ENCODE results near the gene APBB3. TPM values are rescaled to one million over a fixed set of nuclear protein-coding genes. Genes with fewer than 3 reads are reported as not detected.

Gene APBB3
- total and polyA plus RNA-seq, 7 experiments from 2014 or later = 6.3 to 77.8 (median 61.6) TPM

GRCh38 chr5:140566665-140567064 lies 2.3 kb upstream of the APBB3 start:
- ATAC-seq = no peak

GRCh38 chr5:140565780-140566095 lies 1.3 kb upstream of the APBB3 start:
- Histone ChIP-seq H3K4me3 (ENCODE audit: low read length) (no peak overlapping the region), H3K36me3 (ENCODE audit: control insufficient read depth in 2 of 3, insufficient read depth in 3 of 3, low read length in 3 of 3) (peaks cover 0 to 35% (median 0%) of the 10 kb centered on the region in 3 experiments), H3K4me1 (ENCODE audit: control insufficient read depth in 2 of 2, insufficient read depth in 2 of 2, low read length in 2 of 2) (peaks cover 28 to 30% of the 10 kb centered on the region in 2 donors), H3K27ac (ENCODE audit: low read depth, low read length) (peak overlapping the region; percentile 94), H3K27me3 (ENCODE audit: control insufficient read depth in 2 of 2, insufficient read depth in 2 of 2, low read length in 2 of 2) (no peaks in the 10 kb centered on the region), H3K9me3 (ENCODE audit: control insufficient read depth in 2 of 3, low read length in 3 of 3) (no peaks in the 10 kb centered on the region)
- Mint-ChIP-seq H3K27me3 (no peaks in the 10 kb centered on the region), H3K27ac (peak overlapping the region; percentile 92 to 99 (median 96)), H3K4me1 (peaks cover 33 to 86% (median 69%) of the 10 kb centered on the region in 7 donors), H3K36me3 (peaks cover 3 to 32% (median 12%) of the 10 kb centered on the region in 5 donors), H3K4me3 (peak overlapping the region; percentile 91 to 96 (median 94)), H3K9me3 (no peaks in the 10 kb centered on the region)
- ChIA-PET CTCF (interaction anchor here (0.5 to 1.1 kb wide), 2 partner anchors 19 to 54 kb away, joined by 3 to 6 read pairs; partner anchors contain the start of gene EIF4EBP3), POLR2A (interaction anchor here (0.7 to 16.3 kb wide), 10 partner anchors 8 to 164 kb away, joined by 3 to 248 read pairs (median 6); partner anchors contain the start of genes ANKHD1, CD14, EIF4EBP3 and IK)
- intact Hi-C loops (cut with micrococcal nuclease) = loop anchor here (2.0 to 10.0 kb wide), 3 partner anchors 263 to 1161 kb away; partner anchors contain the start of genes DIAPH1 (in 2 of the 2), PFDN1 (in 2 of the 2) and SPATA24 (in 1 of the 2)
- no peak for ATAC-seq
- DNase-seq = no peak

More at GRCh38 chr5:140566665-140567064, 2.3 kb upstream of the APBB3 start:
- H3K36me3 Mint-ChIP-seq = peaks cover 3 to 36% (median 12%) of the 10 kb centered on the region in 5 donors
- DNase-seq = no peak
- no peaks in the 10 kb centered on the region for H3K9me3 ChIP-seq (ENCODE audit: control insufficient read depth in 2 of 3, low read length in 3 of 3)
- H3K27me3 ChIP-seq (ENCODE audit: control insufficient read depth in 2 of 2, insufficient read depth in 2 of 2, low read length in 2 of 2) = no peaks in the 10 kb centered on the region
- peak overlapping the region in 8 of 9 donors; percentile 31 to 96 (median 57) for H3K27ac Mint-ChIP-seq
- ChIA-PET POLR2A (interaction anchor here (1.1 to 16.3 kb wide), 7 partner anchors 10 to 165 kb away, joined by 3 to 248 read pairs (median 7); partner anchors contain the start of genes ANKHD1, EIF4EBP3, IK and NDUFA2), CTCF (interaction anchor here (0.7 to 1.1 kb wide), 2 partner anchors 19 to 73 kb away, joined by 3 read pairs; partner anchors contain the start of gene EIF4EBP3)
- no peaks in the 10 kb centered on the region for H3K27me3 Mint-ChIP-seq
- H3K27ac ChIP-seq (ENCODE audit: low read depth, low read length) = no peak overlapping the region
- H3K4me3 Mint-ChIP-seq = peak overlapping the region in 8 of 10 donors; percentile 19 to 96 (median 47)
- no peak overlapping the region for H3K4me3 ChIP-seq (ENCODE audit: low read length)
- H3K36me3 ChIP-seq (ENCODE audit: control insufficient read depth in 2 of 3, insufficient read depth in 3 of 3, low read length in 3 of 3) = peaks cover 0 to 35% (median 0%) of the 10 kb centered on the region in 3 experiments
- intact Hi-C loops (cut with micrococcal nuclease) = loop anchor here (10.0 kb wide), 1 partner anchor 1048 kb away; the partner anchor contains the start of gene DIAPH1 (in 2 of the 2)
- H3K4me1 ChIP-seq (ENCODE audit: control insufficient read depth in 2 of 2, insufficient read depth in 2 of 2, low read length in 2 of 2) = peaks cover 28 to 30% of the 10 kb centered on the region in 2 donors
- peaks cover 33 to 86% (median 74%) of the 10 kb centered on the region in 7 donors for H3K4me1 Mint-ChIP-seq
- H3K9me3 Mint-ChIP-seq = no peaks in the 10 kb centered on the region

GRCh38 chr5:140565024-140565779 lies 804 bp upstream of the APBB3 start:
- intact Hi-C loops (cut with micrococcal nuclease) = loop anchor here (2.0 to 10.0 kb wide), 3 partner anchors 262 to 1160 kb away; partner anchors contain the start of genes DIAPH1 (in 2 of the 2), PFDN1 (in 2 of the 2) and SPATA24 (in 1 of the 2)
- Histone ChIP-seq H3K27ac (ENCODE audit: low read depth, low read length) (peak overlapping the region; percentile 94), H3K36me3 (ENCODE audit: control insufficient read depth in 2 of 3, insufficient read depth in 3 of 3, low read length in 3 of 3) (peaks cover 0 to 41% (median 0%) of the 10 kb centered on the region in 3 experiments), H3K4me1 (ENCODE audit: control insufficient read depth in 2 of 2, insufficient read depth in 2 of 2, low read length in 2 of 2) (peaks cover 28 to 30% of the 10 kb centered on the region in 2 donors), H3K27me3 (ENCODE audit: control insufficient read depth in 2 of 2, insufficient read depth in 2 of 2, low read length in 2 of 2) (no peaks in the 10 kb centered on the region), H3K9me3 (ENCODE audit: control insufficient read depth in 2 of 3, low read length in 3 of 3) (no peaks in the 10 kb centered on the region), H3K4me3 (ENCODE audit: low read length) (peak overlapping the region; percentile 91)
- Mint-ChIP-seq H3K36me3 (peaks cover 3 to 28% (median 11%) of the 10 kb centered on the region in 5 donors), H3K27ac (peak overlapping the region; percentile 92 to 99 (median 96)), H3K27me3 (no peaks in the 10 kb centered on the region), H3K9me3 (no peaks in the 10 kb centered on the region), H3K4me1 (peaks cover 30 to 83% (median 68%) of the 10 kb centered on the region in 7 donors), H3K4me3 (peak overlapping the region; percentile 91 to 96 (median 94))
- ChIA-PET CTCF (interaction anchor here (0.5 kb wide), 1 partner anchor 54 kb away, joined by 6 read pairs; no protein-coding TSS in a partner anchor), POLR2A (interaction anchor here (0.6 to 16.3 kb wide), 11 partner anchors 9 to 1598 kb away, joined by 3 to 248 read pairs (median 7); partner anchors contain the start of genes ANKHD1, CD14, EIF4EBP3 and IK)
- DNase-seq (no peak), ATAC-seq (no peak)

GRCh38 chr5:140563596-140563995 lies 802 bp downstream of the APBB3 start:
- H3K27ac ChIP-seq (ENCODE audit: low read depth, low read length) = peak overlapping the region; percentile 94
- peak overlapping the region; percentile 92 to 99 (median 96) for H3K27ac Mint-ChIP-seq
- H3K27me3 ChIP-seq (ENCODE audit: control insufficient read depth in 2 of 2, insufficient read depth in 2 of 2, low read length in 2 of 2) = no peaks in the 10 kb centered on the region
- H3K4me1 Mint-ChIP-seq = peaks cover 20 to 67% (median 54%) of the 10 kb centered on the region in 7 donors
- H3K36me3 Mint-ChIP-seq = peaks cover 3 to 24% (median 10%) of the 10 kb centered on the region in 5 donors
- no peaks in the 10 kb centered on the region for H3K27me3 Mint-ChIP-seq
- no peaks in the 10 kb centered on the region for H3K9me3 ChIP-seq (ENCODE audit: control insufficient read depth in 2 of 3, low read length in 3 of 3)
- H3K9me3 Mint-ChIP-seq = no peaks in the 10 kb centered on the region
- ATAC-seq (no peak), DNase-seq (peak in 1 of 9 donors; percentile 22)
- intact Hi-C loops (cut with micrococcal nuclease) = loop anchor here (5.0 to 10.0 kb wide), 4 partner anchors 456 to 1366 kb away; partner anchors contain the start of genes DIAPH1 (in 2 of the 2), HDAC3 (in 1 of the 2), RELL2 (in 1 of the 2) and SIL1 (in 1 of the 2)
- peak overlapping the region; percentile 91 to 96 (median 94) for H3K4me3 Mint-ChIP-seq
- H3K36me3 ChIP-seq (ENCODE audit: control insufficient read depth in 2 of 3, insufficient read depth in 3 of 3, low read length in 3 of 3) = peaks cover 0 to 41% (median 0%) of the 10 kb centered on the region in 3 experiments
- POLR2A ChIA-PET = interaction anchor here (1.0 to 16.3 kb wide), 8 partner anchors 14 to 162 kb away, joined by 3 to 248 read pairs (median 13); partner anchors contain the start of genes ANKHD1, EIF4EBP3, HARS1 and HARS2
- peaks cover 19 to 21% of the 10 kb centered on the region in 2 donors for H3K4me1 ChIP-seq (ENCODE audit: control insufficient read depth in 2 of 2, insufficient read depth in 2 of 2, low read length in 2 of 2)
- CTCF ChIA-PET = interaction anchor here (1.2 to 1.3 kb wide), 2 partner anchors 9 to 16 kb away, joined by 3 to 4 read pairs; partner anchors contain the start of gene EIF4EBP3
- peak overlapping the region; percentile 91 for H3K4me3 ChIP-seq (ENCODE audit: low read length)

GRCh38 chr5:140561753-140562523 lies 2.5 kb downstream of the APBB3 start:
- no peaks in the 10 kb centered on the region for H3K27me3 Mint-ChIP-seq
- ChIA-PET POLR2A (interaction anchor here (1.2 to 16.3 kb wide), 3 partner anchors 9 to 86 kb away, joined by 5 to 248 read pairs (median 6); partner anchors contain the start of genes EIF4EBP3, IK and NDUFA2), CTCF (no interaction called here)
- no peaks in the 10 kb centered on the region for H3K9me3 ChIP-seq (ENCODE audit: control insufficient read depth in 2 of 3, low read length in 3 of 3)
- no peak overlapping the region for H3K27ac ChIP-seq (ENCODE audit: low read depth, low read length)
- peaks cover 0 to 25% (median 0%) of the 10 kb centered on the region in 3 experiments for H3K36me3 ChIP-seq (ENCODE audit: control insufficient read depth in 2 of 3, insufficient read depth in 3 of 3, low read length in 3 of 3)
- H3K4me1 ChIP-seq (ENCODE audit: control insufficient read depth in 2 of 2, insufficient read depth in 2 of 2, low read length in 2 of 2) = peaks cover 19 to 21% of the 10 kb centered on the region in 2 donors
- H3K4me1 Mint-ChIP-seq = peaks cover 24 to 64% (median 50%) of the 10 kb centered on the region in 7 donors
- H3K27ac Mint-ChIP-seq = peak overlapping the region in 5 of 9 donors; percentile 12 to 99 (median 58)
- DNase-seq (no peak), ATAC-seq (no peak)
- H3K36me3 Mint-ChIP-seq = peaks cover 0 to 21% (median 5%) of the 10 kb centered on the region in 5 donors
- no peaks in the 10 kb centered on the region for H3K9me3 Mint-ChIP-seq
- no peak overlapping the region for H3K4me3 ChIP-seq (ENCODE audit: low read length)
- peak overlapping the region in 1 of 10 donors; percentile 96 for H3K4me3 Mint-ChIP-seq
- intact Hi-C loops (cut with micrococcal nuclease) = loop anchor here (5.0 to 10.0 kb wide), 4 partner anchors 455 to 1365 kb away; partner anchors contain the start of genes DIAPH1 (in 2 of the 2), HDAC3 (in 1 of the 2), RELL2 (in 1 of the 2) and SIL1 (in 1 of the 2)
- H3K27me3 ChIP-seq (ENCODE audit: control insufficient read depth in 2 of 2, insufficient read depth in 2 of 2, low read length in 2 of 2) = no peaks in the 10 kb centered on the region

Data from naive thymus-derived CD4-positive, alpha-beta T cell (primary cell).